GM12878 (cell line): ENCODE data around the gene EML5. TPM values are rescaled to one million over a fixed set of nuclear protein-coding genes. Genes with fewer than 3 reads are reported as not detected.

Experiments
- ATAC-seq: fragments of 200-7000 bp; cut with Tn5 transposase; 3 replicates; pipeline ENCODE4 v1.9.1; 2020; ENCODE audit warnings: mild to moderate bottlenecking, moderate library complexity
- BruUV-seq: library from RNA; stranded (reverse); fragments of 400-500 nt; replicated peaks from 2 replicates; lab custom pipeline; 2021; lab: Mats Ljungman, UMichigan
- CTCF ChIA-PET: fragments of 300-600 bp; sonication (Branson Sonifier 250); formaldehyde crosslinking; extraction: SDS; loops from one replicate; lab custom pipeline; 2021; ENCODE audit warnings: inconsistent platforms; lab: Yijun Ruan, JAX
- POLR2A ChIA-PET: fragments of 350-600 bp; formaldehyde crosslinking; extraction: SDS; loops from one replicate; lab custom pipeline; 2021; ENCODE audit warnings: inconsistent platforms; lab: Charles Lee
- RAD21 ChIA-PET: fragments of 300-600 bp; sonication (Branson Sonifier 250); formaldehyde crosslinking; loops from one replicate; lab custom pipeline; 2023; ENCODE audit warnings: antibody characterized with exemption; ENCODE audit not compliant: unreplicated experiment; lab: Charles Lee
- SMC1A ChIA-PET: fragments of 300-600 bp; sonication (Branson Sonifier 250); formaldehyde crosslinking; loops from one replicate; lab custom pipeline; 2023; ENCODE audit not compliant: unreplicated experiment, uncharacterized antibody; lab: Charles Lee
- DNase-seq: peaks from one replicate; pipeline ENCODE4 v3.0.0-alpha.2; 2011; ENCODE audit warnings: low read depth, low spot score
- FAIRE-seq: peaks from 3 replicates; lab custom pipeline; 2011; peaks lifted over from hg19 to GRCh38; lab: Jason Lieb, UNC
- H2AFZ ChIP-seq: 2 replicates; pipeline ENCODE4 v1.6.0; 2011; ENCODE audit warnings: low read depth, low read length, control low read depth; ENCODE audit not compliant: control insufficient read depth
- H3K27ac ChIP-seq: 2 replicates; pipeline ENCODE4 v1.5.1; 2011; ENCODE audit warnings: control low read depth; ENCODE audit not compliant: control insufficient read depth, insufficient read depth
- H3K27me3 ChIP-seq, 2 experiments: replicated peaks in 1 of 2; 2 replicates each; pipeline versions ENCODE4 v1.6.0 to v1.6.1; 2011; ENCODE audit warnings: low read length in 1 of 2; ENCODE audit not compliant: control insufficient read depth in 2 of 2, insufficient read depth in 2 of 2
- H3K36me3 ChIP-seq, 2 experiments: 2 replicates each; pipeline ENCODE4 v1.5.1; 2011; ENCODE audit warnings: low read length in 1 of 2; ENCODE audit not compliant: control insufficient read depth in 2 of 2, insufficient read depth in 2 of 2
- H3K4me1 ChIP-seq: 2 replicates; pipeline ENCODE4 v1.6.1; 2011; ENCODE audit warnings: mild to moderate bottlenecking, low read length, moderate library complexity, mixed read lengths; ENCODE audit not compliant: control insufficient read depth, insufficient read depth
- H3K4me2 ChIP-seq: 2 replicates; pipeline ENCODE4 v1.6.0; 2011; ENCODE audit warnings: control low read depth; ENCODE audit not compliant: control insufficient read depth, insufficient read depth
- H3K4me3 ChIP-seq: fragments of 200-600 bp; sonication (generic); 2 replicates; pipeline ENCODE4 v1.5.1; 2016
- H3K79me2 ChIP-seq: 2 replicates; pipeline ENCODE4 v1.6.0; 2011; ENCODE audit warnings: low read length; ENCODE audit not compliant: control insufficient read depth, insufficient read depth
- H3K9ac ChIP-seq: 2 replicates; pipeline ENCODE4 v1.8.0; 2011; ENCODE audit warnings: low read length, control low read depth, mixed read lengths; ENCODE audit not compliant: control insufficient read depth, insufficient read depth
- H3K9me3 ChIP-seq: replicated peaks from 3 replicates; pipeline ENCODE4 v1.5.1; 2011; ENCODE audit warnings: mild to moderate bottlenecking, low read length; ENCODE audit not compliant: control insufficient read depth, insufficient read depth
- H4K20me1 ChIP-seq: 2 replicates; pipeline ENCODE4 v1.6.0; 2011; ENCODE audit not compliant: control insufficient read depth, insufficient read depth
- BCL3 ChIP-seq: IDR thresholded peaks from 2 replicates; pipeline ENCODE4 v1.6.1; 2011; ENCODE audit warnings: borderline replicate concordance, low read depth, mild to moderate bottlenecking, moderate library complexity, low read length; ENCODE audit not compliant: insufficient read depth, poor library complexity, severe bottlenecking
- ESRRA ChIP-seq: IDR thresholded peaks from 2 replicates; pipeline ENCODE4 v1.6.1; 2012; ENCODE audit warnings: mild to moderate bottlenecking, low read length, improper control_type of control experiment
- FOXM1 ChIP-seq: IDR thresholded peaks from 2 replicates; pipeline ENCODE4 v1.6.1; 2012; ENCODE audit warnings: low read depth, mild to moderate bottlenecking, inconsistent platforms, low read length, moderate library complexity
- HCFC1 ChIP-seq: fragments of 150-350 bp; IDR thresholded peaks from 2 replicates; pipeline ENCODE4 v1.6.1; 2014; ENCODE audit warnings: low read length
- JUNB ChIP-seq: IDR thresholded peaks from 2 replicates; pipeline ENCODE4 v1.6.1; 2016; ENCODE audit warnings: antibody characterized with exemption, mild to moderate bottlenecking
- KLF5 ChIP-seq: fragments of 450-650 bp; IDR thresholded peaks from 2 replicates; pipeline ENCODE4 v1.6.1; 2014; ENCODE audit warnings: mild to moderate bottlenecking; ENCODE audit not compliant: partially characterized antibody
- NFXL1 ChIP-seq: fragments of 450-650 bp; IDR thresholded peaks from 2 replicates; pipeline ENCODE4 v1.6.1; 2017; ENCODE audit warnings: antibody characterized with exemption, mild to moderate bottlenecking, borderline replicate concordance
- POLR2AphosphoS2 ChIP-seq: IDR thresholded peaks from 2 replicates; pipeline ENCODE4 v1.6.1; 2011; ENCODE audit warnings: low read depth, mild to moderate bottlenecking, low read length, improper control_type of control experiment, moderate library complexity
- RCOR1 ChIP-seq: conservative IDR thresholded peaks from 2 replicates; pipeline ENCODE4 v1.6.1; 2012; ENCODE audit warnings: low read depth, low read length, improper control_type of control experiment
- STAT1 ChIP-seq: fragments of 450-650 bp; conservative IDR thresholded peaks from 2 replicates; pipeline ENCODE4 v1.6.1; 2014; ENCODE audit warnings: antibody characterized with exemption, mild to moderate bottlenecking
- ZSCAN29 ChIP-seq: fragments of 450-650 bp; IDR thresholded peaks from 2 replicates; pipeline ENCODE4 v1.6.1; 2017; ENCODE audit warnings: mild to moderate bottlenecking, moderate library complexity
- WGBS: methylation state at CpG from one replicate; pipeline ENCODE4 v1.1.6; 2016; ENCODE audit warnings: low lambda C conversion rate; ENCODE audit not compliant: insufficient replicate concordance, insufficient coverage; ENCODE audit errors: missing lambda C conversion rate; 5-methylcytosine and 5-hydroxymethylcytosine counted together
- in situ Hi-C: fragments of 300-500 bp; cut with MboI; formaldehyde crosslinking; loops from 9 replicates; pipeline ENCODE4 v1.14.3; 2018; ENCODE audit warnings: mixed read lengths
- intact Hi-C: fragments of 100-400 bp; cut with micrococcal nuclease; formaldehyde crosslinking; loops from one replicate; pipeline ENCODE4 v1.14.2; 2022; ENCODE audit not compliant: unreplicated experiment
- polyA plus RNA-seq, 11 experiments: library from polyadenylated mRNA; depleted of rRNA in 4 of 11; unstranded in 6 of 11; stranded (reverse) in 5 of 11; fragments of >200 nt; fragmentation: Nextera tagmentation in 4 of 11; fragmentation: Illumina TruSeq in 1 of 11; extraction: Ambion mirVana in 4 of 11; extraction: Trizol in 1 of 11; gene quantifications; 1 replicate in 1 of 11; 2 replicates in 10 of 11; pipeline versions ENCODE4 v1.2.1 to v1.2.3, GENCODE V29; 2011 to 2016; ENCODE audit warnings: inconsistent platforms in 2 of 11, missing spikeins in 2 of 11, low read depth in 1 of 11
- total RNA-seq, 4 experiments: library from RNA; depleted of rRNA in 3 of 4; stranded (reverse); fragments of >200 nt in 3 of 4; fragmentation: Illumina TruSeq in 1 of 4; extraction: Trizol in 1 of 4; gene quantifications; 2 replicates each; pipeline versions ENCODE4 v1.2.1 to v1.2.3, GENCODE V29; 2013 to 2021

EML5 gene
- total and polyA plus RNA-seq, 10 of the 15 experiments (the other 5 are each of a cell fraction or from before 2014, with no cell fraction given) = 0.08 to 0.35 (median 0.22) TPM; not detected in 1

GRCh38 chr14:88829685-88830302 is 37.0 kb upstream of the EML5 start:
- H2AFZ ChIP-seq = no peak overlapping the region
- H3K79me2 ChIP-seq = no peaks in the 10 kb centered on the region
- CTCF ChIA-PET = no interaction called here

More at GRCh38 chr14:88829685-88830302, 37.0 kb upstream of the EML5 start:
- Histone ChIP-seq H3K9me3 (no peaks in the 10 kb centered on the region), H3K4me1 (0 out of 2 replicates have a peak, but pooled peaks cover 2% of the 10 kb centered on the region), H3K4me3 (no peak overlapping the region)
- no TSS peak for BruUV-seq
- in situ Hi-C loops = no loop called here
- FAIRE-seq (no peak), ATAC-seq (no peak), DNase-seq (no peak)
- POLR2A ChIA-PET = no interaction called here
- intact Hi-C loops = no loop called here
- no peak for TF ChIP-seq BCL3
- no peak for TF ChIP-seq ZSCAN29
- no peak for TF ChIP-seq NFXL1
- TF ChIP-seq ESRRA = no peak
- no peak for TF ChIP-seq FOXM1
- TF ChIP-seq RCOR1 = no peak
- TF ChIP-seq JUNB = no peak
- TF ChIP-seq STAT1 = no peak
- TF ChIP-seq POLR2AphosphoS2 = no peak
- no peak for TF ChIP-seq HCFC1
- TF ChIP-seq KLF5 = no peak
- TF ChIP-seq, all 136 proteins: peak for 0
- Histone ChIP-seq H3K4me2 (no peak overlapping the region), H3K9ac (no peak overlapping the region), H3K36me3 (no peaks in the 10 kb centered on the region), H4K20me1 (no peaks in the 10 kb centered on the region), H3K27me3 (no peaks in the 10 kb centered on the region), H3K27ac (no peak overlapping the region)
- SMC1A ChIA-PET = no interaction called here
- 62% methylated on average over 4 of the region's 4 CpGs for WGBS
- RAD21 ChIA-PET = no interaction called here
